ENCODE data around the gene LRRC4. TPM values are rescaled to one million over a fixed set of nuclear protein-coding genes. Genes with fewer than 3 reads are reported as not detected.

The LRRC4 gene, protein sequence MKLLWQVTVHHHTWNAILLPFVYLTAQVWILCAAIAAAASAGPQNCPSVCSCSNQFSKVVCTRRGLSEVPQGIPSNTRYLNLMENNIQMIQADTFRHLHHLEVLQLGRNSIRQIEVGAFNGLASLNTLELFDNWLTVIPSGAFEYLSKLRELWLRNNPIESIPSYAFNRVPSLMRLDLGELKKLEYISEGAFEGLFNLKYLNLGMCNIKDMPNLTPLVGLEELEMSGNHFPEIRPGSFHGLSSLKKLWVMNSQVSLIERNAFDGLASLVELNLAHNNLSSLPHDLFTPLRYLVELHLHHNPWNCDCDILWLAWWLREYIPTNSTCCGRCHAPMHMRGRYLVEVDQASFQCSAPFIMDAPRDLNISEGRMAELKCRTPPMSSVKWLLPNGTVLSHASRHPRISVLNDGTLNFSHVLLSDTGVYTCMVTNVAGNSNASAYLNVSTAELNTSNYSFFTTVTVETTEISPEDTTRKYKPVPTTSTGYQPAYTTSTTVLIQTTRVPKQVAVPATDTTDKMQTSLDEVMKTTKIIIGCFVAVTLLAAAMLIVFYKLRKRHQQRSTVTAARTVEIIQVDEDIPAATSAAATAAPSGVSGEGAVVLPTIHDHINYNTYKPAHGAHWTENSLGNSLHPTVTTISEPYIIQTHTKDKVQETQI
- under 1 TPM in 1 of 2 donors, not detected in 1; 0.53 TPM for total RNA-seq

DNA sequence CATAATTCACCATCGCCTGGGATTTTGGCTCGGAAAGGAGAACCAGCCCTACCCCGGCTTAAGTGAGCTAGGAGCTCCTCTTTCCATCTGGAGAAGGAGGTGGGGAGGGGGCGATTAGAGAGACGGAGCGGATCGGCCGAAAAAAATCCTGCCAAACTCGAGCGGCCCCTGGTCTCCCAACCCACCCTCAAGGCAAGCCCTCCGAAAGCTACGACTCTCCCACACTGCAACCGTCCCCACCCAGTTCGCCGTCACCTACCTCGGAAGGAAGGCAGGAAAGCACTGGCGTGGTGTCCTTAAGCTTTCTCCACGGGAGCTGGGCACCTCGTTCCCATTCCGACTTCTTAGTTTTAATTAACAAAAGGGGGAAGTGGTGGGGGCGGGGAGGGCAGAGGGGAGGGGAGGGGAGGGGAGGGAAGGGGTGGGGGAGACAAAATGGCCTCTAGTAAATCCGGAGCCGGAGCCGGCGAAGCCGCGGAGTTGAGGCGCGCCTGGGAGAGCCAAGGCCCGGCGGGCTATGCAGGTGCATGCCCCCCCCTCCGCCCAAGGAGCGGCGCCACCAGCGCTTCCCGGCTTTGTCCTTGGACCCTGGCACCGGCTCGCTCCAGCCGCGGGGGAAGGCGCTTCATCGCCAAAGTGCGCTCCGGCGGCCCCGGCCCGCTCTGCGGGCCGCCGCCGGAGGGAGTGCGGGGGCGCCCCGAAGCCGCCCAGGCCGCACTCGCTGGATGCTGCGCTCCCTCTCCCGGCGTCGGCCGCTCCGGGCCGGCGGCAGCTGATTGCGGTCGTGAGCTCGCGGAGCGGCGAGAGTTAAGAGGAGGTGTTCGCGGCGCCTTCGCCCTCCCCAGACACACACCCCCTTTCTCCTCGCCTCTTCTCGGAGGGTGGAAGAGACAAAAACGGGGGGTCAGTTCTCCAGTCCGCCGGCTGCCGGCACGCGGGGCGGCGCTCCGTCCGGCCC, at the start of gene LRRC4:
Gene LRRC4 (minus strand): TSS at position 784 of the 958 bp plus-strand sequence. CDS start 797 bp downstream, outside the sequence.
- peak within 1 kb of the TSS; percentile 70 to 81 for H3K4me3 Mint-ChIP-seq
- no peak within 1 kb of the TSS for H3K27ac Mint-ChIP-seq
- ATAC-seq (replicated peaks in 1 of 2) (peak; percentile 36 to 42), DNase-seq (peak; percentile 34 to 41)
- H3K27me3 Mint-ChIP-seq (ENCODE audit: low read depth) = no peaks in the 10 kb centered on the region
- peaks cover 10 to 11% of the 10 kb centered on the region in 2 donors for H3K36me3 Mint-ChIP-seq (ENCODE audit: insufficient read depth in 2 of 2)
- H3K9me3 Mint-ChIP-seq = no peaks in the 10 kb centered on the region
- H3K4me1 Mint-ChIP-seq (ENCODE audit: low read depth) = peaks cover 11% of the 10 kb centered on the region

DNA sequence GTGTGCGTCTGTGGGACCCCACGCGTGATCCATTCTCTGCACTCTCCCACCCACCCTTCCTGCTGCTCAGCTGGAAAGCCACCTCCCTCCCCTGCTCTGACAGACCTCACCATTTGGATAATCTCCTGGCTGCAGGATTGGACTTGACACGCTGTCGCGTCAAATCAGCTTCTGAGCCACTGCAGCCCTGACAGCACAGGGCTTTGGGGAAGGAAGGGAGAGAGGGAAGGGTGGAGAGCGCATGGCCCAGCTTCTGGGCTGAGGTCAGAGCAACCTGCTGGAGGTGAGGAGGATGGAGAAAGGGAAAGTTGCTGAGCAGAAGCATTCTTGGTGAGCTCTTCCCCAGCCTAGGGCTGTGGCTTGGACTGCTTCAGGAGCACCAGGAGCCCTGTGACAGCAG, 48.9 kb upstream of the LRRC4 start:
- H3K4me3 Mint-ChIP-seq = no peak overlapping the region
- H3K36me3 Mint-ChIP-seq (ENCODE audit: insufficient read depth in 2 of 2) = peaks cover 0 to 5% of the 10 kb centered on the region in 2 donors
- no peaks in the 10 kb centered on the region for H3K4me1 Mint-ChIP-seq (ENCODE audit: low read depth)
- ATAC-seq (replicated peaks in 1 of 2) (no peak), DNase-seq (no peak)
- H3K27ac Mint-ChIP-seq = no peak overlapping the region
- no peaks in the 10 kb centered on the region for H3K27me3 Mint-ChIP-seq (ENCODE audit: low read depth)
- H3K9me3 Mint-ChIP-seq = no peaks in the 10 kb centered on the region

DNA sequence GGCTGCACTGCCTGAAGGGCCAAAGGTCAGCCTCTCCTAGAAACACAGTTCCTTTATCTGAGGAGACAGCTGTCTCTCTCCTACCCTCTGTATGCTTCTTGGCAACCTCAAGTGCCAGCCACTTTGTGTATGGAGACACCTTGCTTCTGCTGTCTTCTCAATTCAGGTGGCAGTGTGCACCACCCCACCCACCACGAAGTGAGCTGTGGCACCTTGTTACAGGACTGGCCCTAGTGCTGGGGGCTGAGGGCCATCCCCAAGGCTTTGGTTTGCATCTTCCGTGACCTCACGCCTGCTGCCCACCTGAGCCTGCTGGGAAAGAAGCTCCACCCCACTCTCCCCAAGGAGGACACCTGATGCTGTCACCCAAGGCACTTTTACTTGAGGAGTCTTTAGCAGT, 47.1 kb upstream of the LRRC4 start:
- H3K4me3 Mint-ChIP-seq = no peak overlapping the region
- H3K27ac Mint-ChIP-seq = no peak overlapping the region
- no peaks in the 10 kb centered on the region for H3K4me1 Mint-ChIP-seq (ENCODE audit: low read depth)
- H3K27me3 Mint-ChIP-seq (ENCODE audit: low read depth) = no peaks in the 10 kb centered on the region
- H3K36me3 Mint-ChIP-seq (ENCODE audit: insufficient read depth in 2 of 2) = peaks cover 0 to 5% of the 10 kb centered on the region in 2 donors
- no peak for DNase-seq
- ATAC-seq (replicated peaks in 1 of 2) = no peak
- H3K9me3 Mint-ChIP-seq = no peaks in the 10 kb centered on the region

DNA sequence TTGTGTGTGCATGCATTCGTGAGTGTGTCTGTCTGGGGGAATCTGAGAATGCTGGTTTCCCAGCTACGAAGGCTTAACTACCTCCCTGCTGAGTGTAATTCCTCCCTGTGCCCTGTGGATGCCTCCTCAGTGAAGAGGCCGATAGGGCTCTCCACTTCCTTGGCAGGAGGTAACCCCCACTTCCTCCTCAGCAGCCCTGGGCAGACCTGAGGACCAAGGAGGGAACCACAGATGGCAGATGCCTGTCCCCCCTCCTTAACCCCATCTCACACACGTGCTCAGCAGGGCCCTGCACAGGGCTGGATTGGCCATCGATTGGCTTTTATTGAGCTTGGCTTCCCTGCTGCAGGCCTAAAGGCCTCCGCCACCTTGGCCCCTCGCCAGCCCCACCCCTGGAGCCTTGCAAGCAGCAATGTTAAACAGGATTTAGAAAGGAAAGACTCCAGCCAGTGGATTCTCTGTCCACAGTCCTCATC, 45.6 kb upstream of the LRRC4 start:
- H3K36me3 Mint-ChIP-seq (ENCODE audit: insufficient read depth in 2 of 2) = peaks cover 0 to 3% of the 10 kb centered on the region in 2 donors
- no peak overlapping the region for H3K27ac Mint-ChIP-seq
- no peak overlapping the region for H3K4me3 Mint-ChIP-seq
- DNase-seq = no peak
- no peaks in the 10 kb centered on the region for H3K4me1 Mint-ChIP-seq (ENCODE audit: low read depth)
- H3K9me3 Mint-ChIP-seq = no peaks in the 10 kb centered on the region
- no peaks in the 10 kb centered on the region for H3K27me3 Mint-ChIP-seq (ENCODE audit: low read depth)
- no peak for ATAC-seq (replicated peaks in 1 of 2)

DNA sequence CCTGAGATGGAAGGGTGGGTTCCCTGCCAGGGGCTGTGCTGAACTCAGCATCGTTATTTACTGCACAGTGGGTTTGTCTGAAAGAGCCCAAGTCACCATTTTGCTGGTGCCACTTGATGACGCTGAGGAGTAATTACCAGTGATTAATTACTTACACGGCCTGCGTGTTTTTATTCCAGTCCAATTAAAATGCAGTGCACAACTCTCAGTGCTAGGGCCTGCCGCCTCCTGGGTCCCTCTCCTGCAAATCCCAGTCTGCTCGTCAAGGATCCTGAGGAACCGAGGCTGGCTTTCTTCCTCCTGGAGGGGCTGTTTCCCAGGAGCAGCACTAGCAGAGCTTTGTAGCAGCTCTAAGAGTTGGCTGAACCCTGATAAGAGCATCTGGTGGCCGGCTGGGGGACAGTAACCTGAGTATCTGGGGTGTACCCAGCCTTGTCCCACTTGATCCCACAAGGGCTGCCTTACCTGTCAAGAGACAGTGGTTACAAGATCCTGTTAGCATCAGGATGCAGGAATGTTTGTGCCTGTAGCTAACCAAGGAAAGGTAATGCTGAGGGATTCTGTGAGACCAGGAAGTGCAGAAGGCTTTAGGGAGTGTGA, 45.1 kb upstream of the LRRC4 start:
- no peak for DNase-seq
- no peak overlapping the region for H3K4me3 Mint-ChIP-seq
- peaks cover 4% of the 10 kb centered on the region for H3K4me1 Mint-ChIP-seq (ENCODE audit: low read depth)
- H3K9me3 Mint-ChIP-seq = no peaks in the 10 kb centered on the region
- no peak for ATAC-seq (replicated peaks in 1 of 2)
- peaks cover 0 to 6% of the 10 kb centered on the region in 2 donors for H3K36me3 Mint-ChIP-seq (ENCODE audit: insufficient read depth in 2 of 2)
- no peak overlapping the region for H3K27ac Mint-ChIP-seq
- no peaks in the 10 kb centered on the region for H3K27me3 Mint-ChIP-seq (ENCODE audit: low read depth)

DNA sequence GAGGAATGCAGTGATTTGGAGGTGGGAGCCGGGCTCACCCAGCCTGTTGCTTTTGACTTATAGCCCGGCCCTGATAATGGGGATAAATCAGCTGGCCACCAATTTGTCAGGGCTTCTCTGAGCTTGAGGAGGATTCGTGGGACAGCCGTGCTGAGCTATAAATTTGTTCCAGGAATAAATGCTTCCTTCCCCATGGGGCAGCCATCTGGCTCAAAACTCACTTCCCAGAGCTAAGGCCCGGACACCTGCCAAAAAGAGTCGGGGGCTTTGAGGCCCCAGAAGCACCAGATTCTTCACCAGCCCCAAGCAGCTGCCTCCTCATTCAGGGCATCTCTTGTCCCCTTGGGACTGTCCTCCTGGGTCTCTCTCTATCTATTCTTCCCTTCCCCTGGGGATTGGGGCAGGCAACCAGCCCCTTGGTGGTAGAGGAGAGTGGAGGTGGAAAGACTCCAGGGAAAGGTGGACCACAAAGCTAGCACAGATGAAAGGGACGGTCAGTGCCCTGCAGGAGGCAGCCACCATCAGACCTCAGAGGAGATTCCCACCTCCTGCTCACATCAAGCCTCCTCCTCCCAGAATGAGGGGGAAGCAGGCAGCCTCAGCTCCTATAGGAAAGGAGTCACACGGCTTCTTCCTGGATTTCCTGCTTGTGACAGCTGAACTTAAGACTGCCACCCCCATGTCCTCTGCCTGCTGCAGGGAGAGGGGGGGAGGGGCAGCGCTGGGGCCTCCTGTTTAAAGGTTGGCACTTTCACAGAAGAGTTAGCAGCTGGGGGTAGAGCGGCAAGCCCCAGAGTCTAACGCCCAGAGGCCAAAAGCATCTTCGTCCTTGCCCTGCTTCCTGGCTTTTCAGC, 44.2 kb upstream of the LRRC4 start:
- no peaks in the 10 kb centered on the region for H3K27me3 Mint-ChIP-seq (ENCODE audit: low read depth)
- H3K9me3 Mint-ChIP-seq = no peaks in the 10 kb centered on the region

DNA sequence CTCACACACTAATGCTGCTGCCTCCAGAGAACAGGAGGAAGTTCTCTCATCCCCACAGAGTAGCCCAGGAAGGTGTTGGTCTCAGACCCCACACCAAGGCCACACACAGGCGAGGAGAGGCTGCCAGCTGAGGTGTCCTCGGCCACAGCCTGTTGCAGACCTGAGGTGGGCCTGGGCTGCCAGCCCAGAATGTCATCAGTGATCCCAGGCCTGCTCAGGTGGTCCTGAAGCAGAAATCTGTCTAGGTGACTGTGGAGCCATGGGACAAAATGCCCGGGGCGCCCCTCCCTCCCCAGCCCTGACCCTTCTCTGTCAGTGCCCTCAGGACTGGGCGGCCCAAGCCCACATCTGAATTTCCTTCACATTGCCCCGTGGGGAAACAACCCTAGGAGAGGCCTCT, 43.5 kb upstream of the LRRC4 start:
- Mint-ChIP-seq H3K36me3 (ENCODE audit: insufficient read depth in 2 of 2) (peaks cover 0 to 6% of the 10 kb centered on the region in 2 donors), H3K27me3 (ENCODE audit: low read depth) (no peaks in the 10 kb centered on the region), H3K27ac (no peak overlapping the region)

More for the DNA sequence above, 44.2 kb upstream of the LRRC4 start:
- peaks cover 0 to 6% of the 10 kb centered on the region in 2 donors for H3K36me3 Mint-ChIP-seq (ENCODE audit: insufficient read depth in 2 of 2)
- ATAC-seq (replicated peaks in 1 of 2) (no peak), DNase-seq (no peak)
- no peak overlapping the region for H3K4me3 Mint-ChIP-seq
- H3K27ac Mint-ChIP-seq = no peak overlapping the region
- peaks cover 13% of the 10 kb centered on the region for H3K4me1 Mint-ChIP-seq (ENCODE audit: low read depth)

DNA sequence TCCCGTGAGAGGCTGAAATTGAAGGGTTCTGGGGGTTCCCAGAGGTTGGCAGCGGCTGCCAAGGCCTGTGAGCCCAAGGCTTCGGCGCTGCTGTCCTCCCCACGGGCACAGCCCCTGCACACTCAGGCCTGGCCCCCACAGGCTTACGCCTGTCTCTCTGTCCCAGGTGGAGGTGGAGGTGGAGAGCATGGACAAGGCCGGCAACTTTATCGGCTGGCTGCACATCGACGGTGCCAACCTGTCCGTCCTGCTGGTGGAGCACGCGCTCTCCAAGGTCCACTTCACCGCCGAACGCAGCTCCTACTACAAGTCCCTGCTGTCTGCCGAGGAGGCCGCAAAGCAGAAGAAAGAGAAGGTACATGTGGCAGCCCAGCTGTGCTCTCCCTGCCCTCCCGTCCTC, 43.1 kb upstream of the LRRC4 start:
- DNase-seq (no peak), ATAC-seq (replicated peaks in 1 of 2) (no peak)
- Mint-ChIP-seq H3K36me3 (ENCODE audit: insufficient read depth in 2 of 2) (peaks cover 0 to 6% of the 10 kb centered on the region in 2 donors), H3K27ac (no peak overlapping the region), H3K4me1 (ENCODE audit: low read depth) (peaks cover 17% of the 10 kb centered on the region), H3K27me3 (ENCODE audit: low read depth) (no peaks in the 10 kb centered on the region), H3K9me3 (no peaks in the 10 kb centered on the region), H3K4me3 (no peak overlapping the region)

More for the DNA sequence above, 43.5 kb upstream of the LRRC4 start:
- Mint-ChIP-seq H3K9me3 (no peaks in the 10 kb centered on the region), H3K4me1 (ENCODE audit: low read depth) (peaks cover 17% of the 10 kb centered on the region), H3K4me3 (no peak overlapping the region)
- ATAC-seq (replicated peaks in 1 of 2) = no peak
- DNase-seq = no peak

DNA sequence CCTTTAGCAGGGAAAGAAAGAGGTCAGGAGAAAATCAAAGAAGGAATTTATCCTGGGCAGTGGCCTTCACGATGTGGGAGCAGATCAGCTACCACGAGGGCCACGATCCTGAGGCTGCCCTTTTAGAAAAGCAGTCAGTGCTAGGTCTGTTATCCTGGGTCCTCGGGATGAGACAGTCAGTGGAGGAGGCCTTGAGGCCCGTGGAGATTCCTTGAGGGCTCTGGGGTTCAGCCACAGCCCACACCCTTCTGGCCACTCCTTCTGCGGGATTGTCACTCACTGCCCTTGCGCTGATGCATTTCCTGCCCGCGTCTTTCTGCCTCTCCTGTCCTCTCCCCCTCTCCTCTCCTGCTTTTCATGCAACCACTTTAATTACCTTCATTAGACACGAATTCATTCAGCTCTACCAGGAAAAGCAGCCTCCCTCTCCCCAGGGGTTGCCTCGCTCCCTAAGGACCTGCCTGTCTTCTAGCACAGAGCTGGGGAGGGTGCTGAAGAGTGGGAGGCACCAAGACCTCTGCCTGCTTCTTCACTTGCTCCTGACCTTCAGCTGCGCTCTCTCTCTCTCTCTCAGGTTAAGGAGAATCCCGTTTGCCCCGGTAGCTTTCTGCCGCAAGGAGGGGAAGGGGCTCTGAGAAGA, 42.6 kb upstream of the LRRC4 start:
- ATAC-seq (replicated peaks in 1 of 2) (no peak), DNase-seq (no peak)
- peaks cover 0 to 6% of the 10 kb centered on the region in 2 donors for H3K36me3 Mint-ChIP-seq (ENCODE audit: insufficient read depth in 2 of 2)
- H3K27me3 Mint-ChIP-seq (ENCODE audit: low read depth) = no peaks in the 10 kb centered on the region
- no peak overlapping the region for H3K4me3 Mint-ChIP-seq
- no peaks in the 10 kb centered on the region for H3K9me3 Mint-ChIP-seq
- H3K27ac Mint-ChIP-seq = no peak overlapping the region
- peaks cover 17% of the 10 kb centered on the region for H3K4me1 Mint-ChIP-seq (ENCODE audit: low read depth)

DNA sequence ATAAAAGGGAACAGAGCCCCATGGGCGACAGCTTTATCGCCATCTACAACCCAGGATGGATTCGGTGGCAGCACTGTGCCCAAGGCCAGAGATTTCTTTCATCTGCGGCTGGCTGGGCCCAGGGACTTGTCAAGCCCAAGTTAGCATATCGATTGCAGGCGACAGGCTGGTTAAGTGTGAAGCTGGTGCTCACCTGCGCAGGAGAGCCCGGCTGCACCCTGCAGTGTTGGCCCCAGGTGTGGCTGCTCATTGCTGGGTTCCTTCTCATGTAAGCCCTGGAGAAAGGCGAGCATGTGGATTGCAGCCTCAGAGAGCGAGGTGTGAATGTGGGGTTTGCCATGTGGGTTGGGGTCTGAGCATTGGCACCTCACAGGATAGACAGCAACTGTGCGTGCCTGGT, 40.6 kb upstream of the LRRC4 start:
- Mint-ChIP-seq H3K4me3 (no peak overlapping the region), H3K9me3 (no peaks in the 10 kb centered on the region), H3K4me1 (ENCODE audit: low read depth) (peaks cover 28% of the 10 kb centered on the region), H3K27me3 (ENCODE audit: low read depth) (no peaks in the 10 kb centered on the region), H3K27ac (no peak overlapping the region), H3K36me3 (ENCODE audit: insufficient read depth in 2 of 2) (peaks cover 0 to 6% of the 10 kb centered on the region in 2 donors)
- ATAC-seq (replicated peaks in 1 of 2) (no peak), DNase-seq (no peak)

DNA sequence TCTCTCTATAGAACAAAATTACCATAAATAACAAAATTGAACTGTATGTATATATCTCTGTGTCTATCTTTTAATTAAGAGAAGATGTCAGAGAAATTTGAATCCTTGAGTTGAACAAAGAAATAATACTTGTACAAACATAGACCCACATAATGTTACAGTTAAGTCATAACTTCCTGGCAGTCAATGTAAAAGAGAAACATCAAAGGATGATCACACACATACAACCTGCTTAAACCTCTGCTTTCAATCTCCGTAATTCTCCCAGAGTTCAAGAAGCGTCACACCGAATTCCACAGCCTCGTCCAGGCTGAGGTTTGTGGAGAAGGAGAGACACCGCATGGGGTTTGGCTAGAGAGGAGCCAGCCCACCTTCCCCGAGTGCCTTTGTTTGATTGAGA, 40.1 kb upstream of the LRRC4 start:
- Mint-ChIP-seq H3K27me3 (ENCODE audit: low read depth) (no peaks in the 10 kb centered on the region), H3K9me3 (no peaks in the 10 kb centered on the region), H3K36me3 (ENCODE audit: insufficient read depth in 2 of 2) (peaks cover 0 to 6% of the 10 kb centered on the region in 2 donors), H3K27ac (no peak overlapping the region), H3K4me3 (no peak overlapping the region), H3K4me1 (ENCODE audit: low read depth) (peaks cover 28% of the 10 kb centered on the region)
- ATAC-seq (replicated peaks in 1 of 2) = no peak
- no peak for DNase-seq
